HG03432 (cell line): Measurements from ENCODE around the gene IKZF3.
"Not testable (repeated sequence)": the region's sequence is repeated elsewhere in the genome, so short reads cannot be mapped to it uniquely, and the experiment has no call there.

Experiments
- ATAC-seq: cut with Tn5 transposase; IDR thresholded peaks from one replicate; pipeline ENCODE4 v1.9.1; 2021; ENCODE audit warnings: mild to moderate bottlenecking, moderate library complexity; ENCODE audit not compliant: unreplicated experiment

Gene IKZF3

DNA sequence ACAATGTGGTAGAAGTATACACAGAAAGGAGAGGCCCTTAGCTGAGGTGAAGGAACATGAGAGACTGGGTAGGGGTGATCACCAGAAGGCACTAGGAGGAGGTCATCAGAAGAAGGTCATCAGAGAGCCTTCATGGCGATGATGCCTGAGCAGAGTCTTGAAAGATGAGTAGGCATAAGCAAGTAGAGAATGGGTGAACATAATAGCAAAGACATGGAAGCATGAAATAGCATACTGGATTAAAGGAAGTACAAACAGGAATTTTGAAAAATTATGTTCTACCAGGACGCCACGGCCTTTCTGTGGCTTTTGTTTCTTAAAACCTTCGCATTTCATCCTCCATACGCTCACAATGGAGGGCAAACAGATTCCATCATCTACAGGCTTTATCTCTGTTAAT, 2.9 kb downstream of the IKZF3 start:
- no peak for ATAC-seq

DNA sequence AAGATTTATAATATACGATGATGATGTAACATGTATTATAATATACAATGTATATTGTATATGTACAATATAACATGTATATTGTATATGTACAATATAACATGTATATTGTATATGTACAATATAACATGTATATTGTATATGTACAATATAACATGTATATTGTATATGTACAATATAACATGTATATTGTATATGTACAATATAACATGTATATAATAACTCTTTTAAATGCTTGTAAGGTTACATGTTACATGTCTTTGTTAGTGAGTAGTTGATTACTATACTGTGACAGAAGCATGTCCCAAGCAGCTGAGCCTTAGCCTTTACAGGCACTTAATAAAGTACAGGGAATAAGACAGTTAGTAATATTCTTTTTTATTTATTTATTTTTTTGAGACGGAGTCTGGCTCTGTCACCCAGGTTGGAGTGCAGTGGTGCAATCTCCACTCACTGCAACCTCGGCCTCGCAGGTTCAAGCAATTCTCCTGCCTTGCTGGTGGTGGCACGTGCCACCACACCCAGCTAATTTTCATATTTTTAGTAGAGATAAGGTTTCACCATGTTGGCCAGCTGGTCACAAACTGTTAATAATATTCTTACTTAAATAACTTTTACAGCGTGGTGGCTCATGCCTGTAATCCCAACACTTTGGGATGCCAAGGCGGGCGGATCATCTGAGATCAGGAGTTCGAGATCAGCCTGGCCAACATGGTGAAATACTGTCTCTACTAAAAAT, 8.0 kb downstream of the IKZF3 start:
- not testable (repeated sequence) for ATAC-seq

DNA sequence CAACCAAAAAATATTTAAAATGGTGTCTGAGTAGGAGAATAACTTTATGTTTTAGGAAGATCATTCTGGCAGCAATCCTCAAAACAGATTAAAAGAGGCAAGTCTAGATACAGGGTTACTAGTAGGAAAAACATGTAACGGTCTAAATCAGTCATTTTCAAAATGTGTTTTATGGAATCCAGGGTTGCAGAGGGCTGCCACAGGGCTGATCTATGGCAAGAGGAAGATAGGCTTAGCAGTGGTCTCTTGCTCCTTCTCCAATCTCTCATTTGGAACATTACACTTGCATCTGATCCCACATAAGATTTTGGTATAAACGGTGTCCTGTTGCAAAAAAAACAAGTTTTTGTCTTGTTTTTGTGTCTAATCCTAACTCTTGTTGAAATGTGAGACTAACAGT, 9.2 kb downstream of the IKZF3 start:
- ATAC-seq: no peak

DNA sequence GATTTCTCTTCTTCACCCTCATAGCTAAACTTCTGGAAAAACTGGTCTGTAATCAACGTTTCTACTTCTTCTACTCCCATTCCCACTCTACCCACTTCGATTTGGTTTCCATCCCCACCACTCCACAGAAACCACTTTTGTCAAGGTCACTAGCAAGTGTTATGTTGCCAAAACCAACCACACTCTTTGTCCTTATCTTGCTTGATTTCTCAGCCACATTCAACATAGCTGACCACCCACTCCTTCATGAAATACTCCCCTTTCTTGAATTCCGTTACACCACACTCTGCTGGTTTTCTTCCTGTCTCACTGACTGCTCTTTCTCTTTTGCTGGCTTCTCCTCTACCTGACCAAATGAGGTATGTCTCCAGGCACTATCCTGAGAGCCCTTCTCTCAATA, 11.9 kb downstream of the IKZF3 start:
- ATAC-seq: no peak

DNA sequence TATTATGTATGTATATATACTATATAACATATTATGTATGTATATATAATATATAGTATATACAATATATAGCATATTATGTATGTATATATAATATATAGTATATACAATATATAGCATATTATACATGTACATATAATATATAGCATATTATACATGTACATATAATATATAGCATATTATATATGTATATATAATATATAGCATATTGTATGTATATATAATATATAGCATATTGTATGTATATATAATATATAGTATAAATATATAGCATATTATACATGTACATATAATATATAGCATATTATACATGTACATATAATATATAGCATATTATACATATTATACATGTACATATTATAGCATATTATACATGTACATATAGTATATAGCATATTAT, 13.9 kb downstream of the IKZF3 start:
- ATAC-seq: not testable (repeated sequence)

DNA sequence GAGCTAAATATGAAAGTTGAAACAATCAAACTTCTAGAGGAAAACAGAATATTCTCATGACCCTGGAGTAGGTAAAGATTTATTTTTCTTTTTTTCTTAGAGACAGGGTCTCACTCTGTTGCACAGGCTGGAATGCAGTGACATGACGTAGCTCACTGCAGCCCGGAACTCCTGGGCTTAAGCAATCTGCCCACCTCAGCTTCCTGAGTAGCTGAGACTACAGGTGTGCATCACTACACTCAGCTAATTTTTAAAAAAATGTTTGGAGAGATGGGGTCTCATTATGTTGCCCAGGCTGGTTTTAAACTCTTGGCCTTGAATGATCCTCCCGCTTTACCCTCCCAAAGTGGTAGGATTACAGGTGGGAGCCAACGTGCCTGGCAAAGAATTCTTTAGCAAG, 15.5 kb downstream of the IKZF3 start:
- no peak for ATAC-seq

DNA sequence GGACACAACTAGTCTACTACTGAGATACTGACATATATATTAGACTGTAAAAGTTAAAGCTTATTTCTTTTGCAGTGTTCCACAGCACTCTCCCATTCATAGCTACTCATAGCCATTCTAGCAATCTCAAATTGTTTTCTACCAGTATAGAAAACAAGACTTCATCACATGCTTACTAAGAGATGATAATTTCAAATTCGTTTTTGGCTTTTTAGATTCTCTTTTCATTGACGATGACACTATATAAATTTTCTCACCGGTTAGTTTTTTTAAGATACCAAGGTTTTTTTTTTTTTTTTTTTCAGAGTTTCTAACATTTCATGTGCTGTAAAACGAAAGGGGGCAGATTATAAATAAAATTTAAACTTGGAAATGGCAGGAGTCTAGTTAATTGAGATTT, 17.9 kb downstream of the IKZF3 start:
- no peak for ATAC-seq

DNA sequence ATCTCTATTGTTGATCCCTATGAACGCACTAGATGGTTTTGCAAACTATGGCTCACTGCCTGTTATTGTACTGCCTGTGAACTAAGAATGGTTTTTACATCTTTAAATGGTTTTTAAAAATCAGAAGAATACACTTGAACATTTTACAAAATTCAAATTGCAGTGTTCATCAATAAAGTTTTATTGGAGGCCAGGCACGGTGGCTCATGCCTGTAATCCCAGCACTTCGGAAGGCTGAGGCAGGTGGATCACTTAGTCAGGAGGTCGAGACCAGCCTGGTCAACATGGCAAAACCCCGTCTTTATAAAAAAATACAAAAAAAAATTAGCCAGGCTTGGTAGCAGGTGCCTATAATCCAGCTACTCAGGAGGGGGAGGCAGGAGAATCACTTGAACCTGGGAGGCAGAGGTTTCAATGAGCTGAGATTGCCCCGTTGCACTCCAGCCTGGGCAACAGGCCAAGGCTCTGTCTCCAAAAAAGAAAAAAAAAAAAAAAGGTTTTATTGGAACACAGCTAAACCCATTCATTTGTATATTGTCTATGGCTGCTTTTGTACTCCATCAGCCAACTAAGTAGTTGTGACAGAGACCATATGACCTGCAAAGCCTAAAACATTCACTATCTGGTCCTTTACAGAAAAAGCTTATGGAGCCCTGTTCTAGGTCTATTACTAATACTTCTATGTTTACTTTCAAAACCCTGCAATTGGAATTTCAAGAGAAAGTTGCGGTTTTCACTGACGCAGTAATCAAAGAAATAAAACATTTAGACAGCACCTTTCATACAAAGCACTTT, 18.9 kb downstream of the IKZF3 start:
- no peak for ATAC-seq

DNA sequence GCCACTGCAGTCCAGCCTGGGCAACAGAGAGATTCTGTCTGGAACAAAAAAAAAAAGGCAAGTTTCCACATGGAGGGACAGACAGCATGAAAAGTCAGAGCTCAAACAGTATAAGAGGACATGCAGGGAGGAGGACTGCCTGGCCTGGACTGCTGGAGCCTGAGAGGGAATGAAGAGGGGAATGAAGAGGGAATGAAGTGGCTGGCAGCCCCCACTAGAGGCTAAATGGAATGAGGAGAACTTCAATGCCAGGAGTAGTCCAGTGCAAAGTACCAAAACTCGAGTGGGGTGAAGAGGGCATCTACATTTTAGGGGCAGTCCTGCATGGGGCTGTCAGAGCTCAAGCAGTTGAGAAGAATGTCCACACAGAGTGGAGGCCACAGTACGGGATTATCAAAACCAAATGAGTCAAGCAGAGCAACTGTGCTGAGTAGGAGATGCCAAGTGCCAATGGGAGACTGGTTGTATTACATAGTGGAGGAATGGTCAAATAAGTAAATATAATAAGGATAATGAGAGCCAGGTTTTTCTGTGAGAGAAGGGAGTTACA, 22.9 kb downstream of the IKZF3 start:
- ATAC-seq: no peak

DNA sequence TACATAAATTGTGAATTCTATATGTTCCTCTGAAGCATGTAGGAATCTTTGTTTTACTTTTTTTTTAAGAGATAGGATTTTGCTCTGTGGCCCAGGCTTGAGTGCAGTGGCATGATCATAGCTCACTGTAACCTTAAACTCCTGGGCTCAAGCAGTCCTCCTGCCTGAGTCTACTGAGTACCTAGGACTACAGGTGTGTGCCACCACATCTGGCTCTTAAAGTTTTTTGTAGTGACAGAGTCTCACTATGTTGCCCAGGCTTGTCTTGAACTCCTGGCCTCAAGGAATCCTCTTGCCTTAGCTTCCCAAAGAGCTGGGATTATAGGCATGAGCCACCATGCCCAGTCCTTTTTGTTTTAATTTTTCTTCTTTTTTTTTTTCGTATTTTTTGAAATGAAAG, 25.3 kb downstream of the IKZF3 start:
- ATAC-seq: no peak

DNA sequence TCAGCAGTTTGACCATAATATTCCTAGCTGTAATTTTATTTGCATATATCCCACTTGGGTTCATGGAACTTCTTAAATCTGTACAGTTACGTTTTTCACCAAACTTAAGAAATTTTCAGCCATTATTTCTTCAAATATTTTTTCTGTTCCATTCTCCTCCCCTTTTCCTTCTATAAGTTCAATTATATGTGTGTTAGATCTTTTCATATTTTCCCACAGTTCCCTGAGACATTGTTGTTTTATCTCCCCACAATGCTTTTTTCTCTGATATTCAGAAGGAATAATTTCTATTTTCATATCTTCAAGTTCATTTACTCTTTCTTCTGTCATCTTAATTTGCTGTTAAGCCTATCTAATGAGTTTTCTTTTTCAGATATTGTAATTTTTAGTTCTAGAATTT, 26.1 kb downstream of the IKZF3 start:
- ATAC-seq: no peak

DNA sequence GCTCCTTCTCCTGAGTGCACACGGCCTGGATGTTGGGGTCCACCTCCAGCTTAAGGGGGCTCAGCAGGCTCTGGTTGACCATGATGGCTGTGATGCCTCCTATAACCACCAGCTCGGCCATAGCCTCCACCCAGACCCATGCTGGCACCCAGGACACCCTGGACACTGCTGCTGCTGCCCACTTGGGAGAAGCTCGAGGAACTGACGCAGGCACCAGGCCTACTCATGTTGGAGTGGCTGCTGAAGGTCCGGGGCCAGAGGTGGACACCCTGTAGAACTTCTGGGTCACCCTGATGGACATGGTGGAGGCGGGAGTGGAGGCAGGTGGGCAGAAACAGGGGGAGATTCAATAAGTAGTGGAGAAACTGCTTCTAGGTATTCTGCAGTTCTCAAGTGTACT, 28.0 kb downstream of the IKZF3 start:
- no peak for ATAC-seq

DNA sequence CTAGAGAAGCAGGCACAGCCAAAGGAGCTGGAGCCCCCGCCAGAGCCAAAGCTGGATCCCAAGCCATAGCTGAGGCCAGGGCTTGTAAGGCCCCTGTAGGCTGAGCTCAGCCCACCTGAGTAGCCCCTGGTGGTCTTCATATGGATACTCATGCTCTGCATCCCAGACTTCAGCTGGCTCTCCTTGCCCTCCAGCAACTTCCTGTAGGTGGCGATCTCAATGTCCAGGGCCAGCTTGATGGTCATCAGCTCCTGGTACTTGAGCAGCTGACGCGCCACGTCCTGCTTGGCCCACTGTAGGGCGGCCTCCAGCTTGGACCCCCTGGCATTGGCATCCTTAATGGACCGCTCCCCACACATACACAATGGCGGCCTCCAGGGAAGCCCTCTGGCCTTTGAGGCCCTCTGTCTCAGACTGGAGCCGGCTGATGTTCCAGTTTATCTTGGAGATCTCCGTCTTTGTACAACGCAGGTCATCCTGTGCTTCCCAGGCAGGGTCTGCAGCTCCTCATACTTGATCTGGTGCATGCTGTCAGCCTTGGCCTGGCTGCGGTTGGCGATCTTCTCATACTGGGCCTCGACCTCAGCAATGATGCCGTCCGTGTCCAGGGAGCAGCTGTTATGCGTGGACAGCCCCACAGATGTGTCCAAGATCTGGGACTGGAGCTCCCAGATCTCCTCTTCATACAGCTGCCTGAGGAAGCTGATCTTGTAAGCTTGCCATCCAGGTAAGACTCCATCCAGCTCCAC, 28.9 kb downstream of the IKZF3 start:
- no peak for ATAC-seq

DNA sequence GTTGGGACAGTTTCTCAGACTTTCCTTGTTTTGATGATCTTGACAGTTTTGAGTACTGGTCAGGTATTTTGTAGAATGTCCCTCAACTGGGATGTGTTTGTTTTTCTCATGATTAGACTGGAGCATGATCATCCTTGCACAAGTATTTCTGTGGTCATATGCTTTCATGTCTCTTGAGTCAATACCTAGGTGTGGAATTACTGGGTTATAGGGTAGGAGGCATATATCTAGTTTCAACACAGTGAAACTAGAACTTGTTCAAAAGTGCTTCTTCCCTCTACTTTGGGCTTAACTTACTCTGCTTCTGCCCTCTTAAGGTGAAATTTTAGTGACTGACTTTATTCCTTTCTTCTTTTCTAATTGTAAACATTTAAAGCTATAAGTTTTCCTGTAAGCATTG, 30.1 kb downstream of the IKZF3 start:
- no peak for ATAC-seq

DNA sequence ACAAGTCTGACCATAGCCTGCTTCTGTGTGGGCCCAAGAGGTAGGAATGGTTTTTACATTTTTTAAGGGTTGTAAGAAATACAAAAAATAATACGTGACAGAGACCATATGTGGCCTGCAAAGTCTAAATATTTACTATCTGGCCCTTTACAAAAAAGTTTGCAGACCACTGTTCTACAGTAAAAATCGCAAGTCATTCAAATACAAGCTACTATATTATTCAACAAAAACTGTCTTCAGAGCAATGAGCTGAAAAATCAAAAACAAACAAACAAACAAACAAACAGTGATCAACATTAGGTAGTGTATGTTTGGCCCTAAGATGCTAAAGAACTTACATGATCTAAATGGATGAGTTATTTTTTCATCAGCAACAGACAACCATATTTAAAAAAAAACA, 32.5 kb downstream of the IKZF3 start:
- no peak for ATAC-seq

DNA sequence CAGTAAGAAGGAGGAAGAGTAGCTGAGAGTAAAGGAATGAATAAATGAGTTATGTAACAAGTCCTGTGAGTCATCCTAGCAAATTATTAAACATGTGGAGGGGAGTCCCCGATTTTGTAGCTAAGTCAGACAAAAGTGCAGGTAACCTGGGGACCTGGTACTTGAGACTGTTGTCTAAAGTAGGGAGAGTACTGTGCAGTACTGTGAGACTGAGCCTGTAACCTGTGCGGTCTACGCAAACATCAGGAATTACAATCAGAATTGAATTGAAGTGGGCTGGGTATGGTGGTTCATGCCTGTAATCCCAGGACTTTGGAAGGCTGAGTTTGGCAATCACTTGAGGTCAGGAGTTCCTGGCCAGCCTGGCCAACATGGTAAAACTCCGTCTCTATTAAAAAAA, 35.7 kb downstream of the IKZF3 start:
- ATAC-seq: no peak

DNA sequence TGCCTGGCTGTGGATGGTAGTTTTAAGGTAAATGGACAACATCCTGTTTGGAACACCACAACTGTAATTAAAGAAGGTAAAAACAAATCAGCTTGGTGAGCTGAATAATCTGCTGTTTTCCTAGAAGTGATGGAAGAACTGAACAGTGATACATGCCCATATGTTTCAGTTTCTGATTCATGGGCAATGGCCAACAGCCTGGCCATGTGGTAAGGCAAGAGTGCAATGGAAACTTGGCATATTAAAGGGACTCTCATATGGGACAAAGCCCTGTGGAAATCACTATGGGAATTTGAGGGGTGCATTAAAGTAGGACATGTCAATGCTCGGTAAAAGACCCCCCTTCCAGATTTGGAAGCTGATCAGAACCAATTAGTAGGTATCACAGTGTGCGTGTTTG, 37.8 kb downstream of the IKZF3 start:
- no peak for ATAC-seq

DNA sequence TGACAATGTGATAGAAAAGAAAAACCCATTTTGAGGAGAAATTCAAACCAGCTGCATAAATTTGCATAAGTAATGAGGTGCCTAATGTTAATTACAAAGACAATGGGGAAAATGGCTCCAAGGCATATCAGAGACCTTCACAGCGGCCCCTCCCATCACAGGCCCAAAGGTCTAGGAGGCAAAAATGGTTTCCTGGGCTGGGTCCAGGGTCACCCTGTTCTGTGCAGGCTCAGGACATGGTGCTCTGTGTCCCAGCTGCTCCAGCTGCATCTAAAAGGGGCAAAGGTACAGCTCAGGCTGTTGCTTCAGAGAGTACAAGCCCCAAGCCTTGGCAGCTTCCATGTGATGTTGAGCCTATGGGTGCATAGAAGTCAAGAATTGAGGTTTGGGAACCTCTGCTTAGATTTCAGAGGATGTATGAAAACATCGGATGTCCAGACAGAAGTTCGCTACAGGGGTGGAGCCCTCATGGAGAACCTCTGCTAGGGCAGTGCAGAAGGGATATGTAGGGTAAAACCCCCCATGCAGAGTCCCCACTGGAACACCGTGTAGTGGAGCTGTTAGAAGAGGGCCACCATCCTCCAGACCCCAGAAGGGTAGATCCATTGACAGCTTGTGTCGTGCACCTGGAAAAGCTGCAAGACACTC, 40.6 kb downstream of the IKZF3 start:
- no peak for ATAC-seq

DNA sequence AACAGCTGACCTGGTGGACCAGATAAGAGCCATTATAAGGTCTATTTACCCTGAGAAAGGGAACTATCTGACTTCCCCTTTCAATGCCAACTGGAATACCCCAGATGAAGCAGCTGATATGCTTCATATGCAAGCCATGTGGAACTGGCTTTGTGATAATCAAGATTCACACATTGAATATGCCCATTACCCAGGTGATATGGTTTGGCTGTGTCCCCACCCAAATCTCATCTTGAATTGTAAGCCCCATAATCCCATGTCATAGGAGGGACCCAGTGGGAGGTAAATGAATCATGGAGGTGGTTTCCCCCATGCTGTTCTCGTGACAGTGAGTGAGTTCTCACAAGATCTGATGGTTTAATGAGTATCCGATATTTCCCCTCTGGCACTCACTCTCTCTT, 42.1 kb downstream of the IKZF3 start:
- ATAC-seq: no peak

DNA sequence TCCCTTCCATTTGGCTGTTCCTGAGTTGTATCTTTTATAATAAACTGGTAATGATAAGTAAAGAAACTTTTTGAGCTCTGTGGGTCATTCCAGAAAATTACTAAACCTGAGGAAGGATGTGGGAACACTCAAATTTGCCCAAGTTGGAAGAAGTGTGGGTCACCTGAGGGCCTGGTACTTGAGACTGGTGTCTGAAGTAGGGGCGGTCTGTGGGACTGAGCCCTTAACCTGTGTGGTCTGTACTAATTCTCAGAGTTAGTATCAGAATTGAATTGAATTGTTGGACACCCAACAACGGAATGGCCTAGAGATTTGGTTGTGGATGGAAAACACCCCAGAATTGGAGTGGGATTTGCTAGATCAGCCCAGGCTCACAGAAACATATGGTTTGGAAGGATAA, 43.1 kb downstream of the IKZF3 start:
- no peak for ATAC-seq

DNA sequence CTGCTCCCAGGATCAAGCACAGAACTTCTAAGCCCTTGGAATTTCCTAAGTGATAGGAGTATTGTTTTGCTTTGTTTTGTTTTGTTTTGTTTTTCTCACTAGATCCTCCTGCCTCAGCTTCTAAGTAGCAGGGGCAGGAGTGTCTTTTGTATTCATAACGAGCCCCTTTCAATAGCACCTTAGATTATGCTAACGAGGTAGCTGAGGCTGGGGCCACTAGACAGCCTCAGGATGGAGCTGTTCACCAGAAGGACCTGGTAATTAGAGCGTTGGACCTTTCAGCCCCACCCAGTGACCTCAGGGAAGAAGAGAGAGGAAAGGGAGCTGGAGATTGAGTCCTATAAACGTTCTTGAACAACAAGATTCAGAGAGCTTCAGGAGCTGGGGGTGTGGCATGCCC, 43.6 kb downstream of the IKZF3 start:
- no peak for ATAC-seq
